A673 (cell line): ENCODE measurements around the gene RPH3AL. TPM values are rescaled to one million over a fixed set of nuclear protein-coding genes. Genes with fewer than 3 reads are reported as not detected.

Experiments
- BruUV-seq: library from RNA; stranded (reverse); fragments of 400-500 nt; replicated peaks from 2 replicates; lab custom pipeline; 2021; lab: Mats Ljungman, UMichigan
- CTCF ChIA-PET: fragments of 300-600 bp; sonication (Branson Sonifier 250); formaldehyde crosslinking; loops from one replicate; lab custom pipeline; 2022; ENCODE audit warnings: antibody characterized with exemption; lab: Charles Lee
- POLR2A ChIA-PET: fragments of 300-600 bp; sonication (Branson Sonifier 250); formaldehyde crosslinking; loops from one replicate; lab custom pipeline; 2022; ENCODE audit warnings: antibody characterized with exemption; ENCODE audit not compliant: low non-redundant PET; lab: Charles Lee
- DNase-seq: peaks from one replicate; pipeline ENCODE4 v3.0.0-alpha.2; 2015; ENCODE audit warnings: low spot score
- H3K27ac ChIP-seq: fragments of 200-600 bp; sonication (generic); 2 replicates; pipeline ENCODE4 v1.5.1; 2016; ENCODE audit warnings: mixed run types, low read depth, mild to moderate bottlenecking, mixed read lengths, antibody characterized with exemption, low read length; ENCODE audit not compliant: poor library complexity, severe bottlenecking
- H3K27me3 ChIP-seq: fragments of 200-600 bp; sonication (generic); replicated peaks from 2 replicates; pipeline ENCODE4 v1.6.1; 2017; ENCODE audit warnings: mixed run types, low read depth, mild to moderate bottlenecking, mixed read lengths, antibody characterized with exemption, low read length; ENCODE audit not compliant: insufficient read depth, poor library complexity
- H3K36me3 ChIP-seq: fragments of 200-600 bp; sonication (generic); 2 replicates; pipeline ENCODE4 v1.6.1; 2016; ENCODE audit warnings: mixed run types, mild to moderate bottlenecking, mixed read lengths, antibody characterized with exemption, low read length; ENCODE audit not compliant: insufficient read depth, poor library complexity, severe bottlenecking
- H3K4me1 ChIP-seq: fragments of 200-600 bp; sonication (generic); 2 replicates; pipeline ENCODE4 v1.6.1; 2017; ENCODE audit warnings: mixed run types, mild to moderate bottlenecking, mixed read lengths, antibody characterized with exemption, low read length; ENCODE audit not compliant: insufficient read depth, poor library complexity, severe bottlenecking
- H3K4me3 ChIP-seq: fragments of 200-600 bp; sonication (generic); 2 replicates; pipeline ENCODE4 v1.5.1; 2016; ENCODE audit warnings: low read depth, mixed run types, mild to moderate bottlenecking, mixed read lengths, low read length; ENCODE audit not compliant: poor library complexity, severe bottlenecking
- H3K9me3 ChIP-seq: fragments of 200-600 bp; sonication (generic); 2 replicates; pipeline ENCODE4 v1.6.1; 2016; ENCODE audit warnings: mixed run types, low read depth, mild to moderate bottlenecking, mixed read lengths, antibody characterized with exemption, low read length; ENCODE audit not compliant: poor library complexity, severe bottlenecking
- CTCF ChIP-seq: fragments of 300-800, 200-600 bp; sonication (generic); conservative IDR thresholded peaks from 2 replicates; pipeline ENCODE4 v1.5.1; 2017; ENCODE audit warnings: low read depth, mild to moderate bottlenecking, antibody characterized with exemption, low read length, moderate library complexity, mixed read lengths
- EZH2 ChIP-seq: fragments of 200-600 bp; sonication (generic); IDR thresholded peaks from 2 replicates; pipeline ENCODE4 v1.6.1; 2017; ENCODE audit warnings: borderline replicate concordance, low read depth, mild to moderate bottlenecking, mixed read lengths, antibody characterized with exemption, low read length; ENCODE audit not compliant: poor library complexity, severe bottlenecking
- intact Hi-C: fragments of 100-400 bp; cut with micrococcal nuclease; formaldehyde crosslinking; loops from one replicate; pipeline ENCODE4 v1.10.0; 2022; ENCODE audit not compliant: unreplicated experiment
- total RNA-seq: library from RNA; stranded (reverse); gene quantifications from 2 replicates; pipeline ENCODE4 v1.2.3, GENCODE V29; 2021

Gene RPH3AL
- total RNA-seq, 1 experiment from 2014 or later = 0.82 TPM

- Histone ChIP-seq H3K36me3 (no peaks in the 10 kb centered on the region), H3K4me1 (no peaks in the 10 kb centered on the region), H3K4me3 (no peak overlapping the region), H3K27ac (no peak overlapping the region), H3K9me3 (no peaks in the 10 kb centered on the region), H3K27me3 (no peaks in the 10 kb centered on the region)
- intact Hi-C loops = no loop called here
- no TSS peak for BruUV-seq
- ChIA-PET POLR2A (no interaction called here), CTCF (no interaction called here)
- no peak for DNase-seq
- TF ChIP-seq EZH2 (no peak), CTCF (no peak)
Observed at GRCh38 chr17:323721-324571, 28.7 kb downstream of the RPH3AL start.

GRCh38 chr17:323181-323580 is 29.4 kb downstream of the RPH3AL start:
- DNase-seq = no peak
- BruUV-seq = no TSS peak
- Histone ChIP-seq H3K36me3 (no peaks in the 10 kb centered on the region), H3K9me3 (no peaks in the 10 kb centered on the region), H3K4me3 (no peak overlapping the region), H3K27me3 (no peaks in the 10 kb centered on the region), H3K27ac (no peak overlapping the region), H3K4me1 (no peaks in the 10 kb centered on the region)
- ChIA-PET POLR2A (no interaction called here), CTCF (no interaction called here)
- TF ChIP-seq EZH2 (no peak), CTCF (no peak)
- intact Hi-C loops = no loop called here

- H3K4me3 ChIP-seq = no peak overlapping the region
- no peak for DNase-seq
- POLR2A ChIA-PET = no interaction called here
- no peaks in the 10 kb centered on the region for H3K9me3 ChIP-seq
- H3K27ac ChIP-seq = no peak overlapping the region
- CTCF ChIA-PET = interaction anchor here (0.5 kb wide), 1 partner anchor 378 kb away, joined by 3 read pairs; no protein-coding TSS in a partner anchor
- H3K27me3 ChIP-seq = no peaks in the 10 kb centered on the region
- H3K4me1 ChIP-seq = no peaks in the 10 kb centered on the region
- TF ChIP-seq CTCF (no peak), EZH2 (no peak)
- no TSS peak for BruUV-seq
- H3K36me3 ChIP-seq = no peaks in the 10 kb centered on the region
- intact Hi-C loops = no loop called here
Observed at GRCh38 chr17:322006-322780, 30.4 kb downstream of the RPH3AL start.
